Neuronal stem cell (in vitro differentiated cells): ENCODE data around the gene AGPAT1.

ENCODE experiments used
- DNase-seq: peaks from one replicate; pipeline ENCODE4 v3.0.0-alpha.2; 2013; ENCODE audit warnings: low spot score
- H2AFZ ChIP-seq: one replicate; pipeline ENCODE4 v1.6.1; 2013; ENCODE audit warnings: mild to moderate bottlenecking, low read length, inconsistent platforms
- H2AK5ac ChIP-seq: 2 replicates; pipeline ENCODE4 v1.6.1; 2013; ENCODE audit warnings: low read depth, mild to moderate bottlenecking, inconsistent platforms, low read length, moderate library complexity, mixed read lengths
- H2BK120ac ChIP-seq: 2 replicates; pipeline ENCODE4 v1.6.1; 2013; ENCODE audit warnings: low read depth, mild to moderate bottlenecking, inconsistent platforms, low read length, moderate library complexity, mixed read lengths
- H2BK12ac ChIP-seq: one replicate; pipeline ENCODE4 v1.6.1; 2013; ENCODE audit warnings: low read length, inconsistent platforms
- H2BK15ac ChIP-seq: 2 replicates; pipeline ENCODE4 v1.6.1; 2013; ENCODE audit warnings: mild to moderate bottlenecking, low read length, inconsistent platforms, mixed read lengths
- H2BK5ac ChIP-seq: one replicate; pipeline ENCODE4 v1.6.1; 2013; ENCODE audit warnings: inconsistent platforms, mild to moderate bottlenecking, low read length, moderate library complexity
- H3K14ac ChIP-seq: one replicate; pipeline ENCODE4 v1.6.1; 2013; ENCODE audit warnings: low read length, inconsistent platforms
- H3K18ac ChIP-seq: 2 replicates; pipeline ENCODE4 v1.6.1; 2013; ENCODE audit warnings: low read length, inconsistent platforms
- H3K23ac ChIP-seq: 2 replicates; pipeline ENCODE4 v1.6.1; 2013; ENCODE audit warnings: low read depth, mild to moderate bottlenecking, mixed read lengths, low read length, inconsistent platforms; ENCODE audit not compliant: poor library complexity
- H3K27ac ChIP-seq: replicated peaks from 3 replicates; pipeline ENCODE4 v1.5.1; 2013; ENCODE audit warnings: low read length, inconsistent platforms
- H3K27me3 ChIP-seq, 3 experiments: 2 replicates each; pipeline ENCODE4 v1.6.1; 2013; ENCODE audit warnings: low read length in 3 of 3, mild to moderate bottlenecking in 2 of 3, inconsistent platforms in 1 of 3, low read depth in 1 of 3, mixed read lengths in 1 of 3, moderate library complexity in 1 of 3; ENCODE audit not compliant: control insufficient read depth in 3 of 3, insufficient read depth in 3 of 3
- H3K36me3 ChIP-seq, 2 donors: replicated peaks in 1 of 2; 2 replicates each; pipeline ENCODE4 v1.6.1; 2013; ENCODE audit warnings: low read length in 2 of 2; ENCODE audit not compliant: control insufficient read depth in 2 of 2, insufficient read depth in 2 of 2
- H3K4ac ChIP-seq: 2 replicates; pipeline ENCODE4 v1.6.1; 2013; ENCODE audit warnings: inconsistent platforms, mild to moderate bottlenecking, low read length, moderate library complexity
- H3K4me1 ChIP-seq, 2 donors: 1 replicate in 1 of 2; 2 replicates in 1 of 2; pipeline ENCODE4 v1.6.1; 2013; ENCODE audit warnings: low read length in 2 of 2, low read depth in 1 of 2; ENCODE audit not compliant: control insufficient read depth in 2 of 2, insufficient read depth in 1 of 2
- H3K4me2 ChIP-seq: one replicate; pipeline ENCODE4 v1.6.1; 2013; ENCODE audit warnings: mild to moderate bottlenecking, low read length, inconsistent platforms; ENCODE audit not compliant: insufficient read depth, poor library complexity, severe bottlenecking
- H3K4me3 ChIP-seq, 2 donors: 2 replicates each; pipeline ENCODE4 v1.5.1; 2013; ENCODE audit warnings: low read length in 2 of 2, mild to moderate bottlenecking in 2 of 2, inconsistent platforms in 1 of 2, moderate library complexity in 1 of 2
- H3K79me1 ChIP-seq: one replicate; pipeline ENCODE4 v1.6.1; 2013; ENCODE audit warnings: low read depth, mild to moderate bottlenecking, inconsistent platforms, low read length, moderate library complexity
- H3K9ac ChIP-seq: one replicate; pipeline ENCODE4 v1.6.1; 2013; ENCODE audit warnings: mild to moderate bottlenecking, low read depth, low read length, inconsistent platforms; ENCODE audit not compliant: poor library complexity
- H3K9me3 ChIP-seq, 2 donors: replicated peaks in 1 of 2; 2 replicates each; pipeline versions ENCODE3 to v1.6.1; 2013; ENCODE audit warnings: low read length in 2 of 2, mild to moderate bottlenecking in 2 of 2, inconsistent platforms in 1 of 2, low read depth in 1 of 2, mixed read lengths in 1 of 2, moderate library complexity in 1 of 2; ENCODE audit not compliant: control insufficient read depth in 2 of 2, insufficient read depth in 1 of 2
- H4K8ac ChIP-seq: one replicate; pipeline ENCODE4 v1.6.1; 2013; ENCODE audit warnings: low read depth, mild to moderate bottlenecking, inconsistent platforms, low read length, moderate library complexity
- H4K91ac ChIP-seq: one replicate; pipeline ENCODE4 v1.6.1; 2013; ENCODE audit warnings: low read length, low read depth, mild to moderate bottlenecking, inconsistent platforms; ENCODE audit not compliant: poor library complexity
- WGBS, 2 donors: extraction: QIAGEN DNeasy Blood & Tissue Kit; methylation state at CpG; one replicate each; pipeline ENCODE4 v1.1.7; 2013; ENCODE audit warnings: missing lambda C conversion rate in 2 of 2, mixed read lengths in 1 of 2; ENCODE audit not compliant: insufficient read length in 2 of 2, insufficient replicate concordance in 1 of 2; ENCODE audit errors: extremely low coverage in 2 of 2; 5-methylcytosine and 5-hydroxymethylcytosine counted together

AGPAT1 gene

DNA sequence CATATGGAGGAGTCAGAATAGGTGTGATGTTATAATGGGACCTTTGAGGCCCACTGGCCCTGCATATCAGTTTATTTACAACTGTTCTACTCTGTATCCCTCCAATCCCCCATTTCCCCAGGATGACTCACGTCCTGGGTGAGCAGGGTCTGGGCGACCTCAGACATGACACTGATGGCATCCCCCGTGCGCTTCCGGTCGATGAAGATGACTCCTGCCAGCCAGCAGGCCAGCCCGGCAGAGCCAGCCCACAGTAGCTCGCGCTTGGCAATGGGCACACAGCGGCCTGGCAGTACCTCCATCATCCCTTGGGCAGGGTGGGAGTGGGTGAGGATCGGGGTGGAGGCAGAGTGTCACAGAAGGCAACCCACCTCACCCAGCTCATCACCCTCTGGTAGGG, 5.6 kb downstream of the AGPAT1 start:
- WGBS, 2 donors: no CpG with 5 or more reads among the region's 11 CpGs

DNA sequence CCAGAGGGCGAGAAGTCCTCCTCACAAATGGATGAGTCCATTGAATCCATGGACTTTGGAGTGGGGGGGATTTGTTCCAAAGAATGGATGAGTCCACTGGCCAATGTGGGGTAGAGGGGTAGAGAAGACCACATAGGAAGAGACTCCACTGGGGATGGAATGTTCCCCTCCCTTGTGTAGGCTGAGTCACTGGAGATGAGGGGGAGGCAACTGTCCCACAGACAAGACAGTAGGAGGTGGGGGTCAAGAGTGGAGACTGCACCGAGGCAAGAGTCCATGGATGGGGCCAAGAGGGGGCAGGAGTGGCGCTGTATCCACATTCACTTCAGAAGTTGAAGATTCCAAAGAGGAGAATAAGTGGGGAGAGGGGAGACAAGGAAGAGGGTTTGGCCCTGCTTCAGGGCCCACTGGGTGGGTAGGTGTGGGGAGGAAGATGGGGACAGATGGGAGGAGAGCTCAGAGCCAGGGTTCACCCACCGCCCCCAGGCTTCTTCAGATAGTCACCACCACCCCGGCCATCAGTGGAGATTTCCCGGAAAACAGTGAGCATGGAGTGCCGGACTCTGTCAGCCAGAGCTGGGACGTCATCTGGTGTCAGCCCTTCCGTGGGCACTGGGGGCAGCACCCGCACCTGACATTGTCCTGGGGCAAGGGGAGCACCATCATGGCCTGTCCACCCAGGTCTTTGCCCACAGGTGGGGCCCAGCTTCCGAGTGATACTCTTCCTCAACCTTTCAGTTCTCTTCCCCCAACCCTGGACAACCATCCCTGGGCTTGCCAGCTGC, 6.9 kb downstream of the AGPAT1 start:
- H3K23ac ChIP-seq: no peak overlapping the region
- H3K18ac ChIP-seq: no peak overlapping the region
- H4K8ac ChIP-seq: no peak overlapping the region
- H3K4me3 ChIP-seq: no peak overlapping the region
- H2BK12ac ChIP-seq: no peak overlapping the region
- H2AK5ac ChIP-seq: no peak overlapping the region
- H3K4me2 ChIP-seq: no peak overlapping the region
- H2BK15ac ChIP-seq: no peak overlapping the region
- no peak overlapping the region for H4K91ac ChIP-seq
- no peak overlapping the region for H3K14ac ChIP-seq
- no peaks in the 10 kb centered on the region for H3K9me3 ChIP-seq
- no peak overlapping the region for H3K9ac ChIP-seq
- H2BK5ac ChIP-seq: peak overlapping the region; percentile 1
- no peak overlapping the region for H2BK120ac ChIP-seq
- WGBS, 2 donors: no CpG with 5 or more reads among the region's 11 CpGs
- H3K4me1 ChIP-seq: peaks cover 0 to 23% of the 10 kb centered on the region in 2 donors
- DNase-seq: no peak
- H3K79me1 ChIP-seq: peaks cover 7% of the 10 kb centered on the region
- H2AFZ ChIP-seq: no peak overlapping the region
- no peak overlapping the region for H3K4ac ChIP-seq
- H3K36me3 ChIP-seq: peaks cover 39 to 78% of the 10 kb centered on the region in 2 donors
- no peaks in the 10 kb centered on the region for H3K27me3 ChIP-seq
- H3K27ac ChIP-seq: no peak overlapping the region

More for the DNA sequence above, 5.6 kb downstream of the AGPAT1 start:
- H3K27me3 ChIP-seq: no peaks in the 10 kb centered on the region
- peaks cover 39 to 77% of the 10 kb centered on the region in 2 donors for H3K36me3 ChIP-seq
- H3K9ac ChIP-seq: no peak overlapping the region
- no peak overlapping the region for H2BK15ac ChIP-seq
- no peak for DNase-seq
- H3K27ac ChIP-seq: no peak overlapping the region
- no peak overlapping the region for H3K4me2 ChIP-seq
- no peak overlapping the region for H3K14ac ChIP-seq
- no peak overlapping the region for H2BK120ac ChIP-seq
- H3K79me1 ChIP-seq: peaks cover 10% of the 10 kb centered on the region
- no peak overlapping the region for H2AK5ac ChIP-seq
- no peak overlapping the region for H2BK5ac ChIP-seq
- H2BK12ac ChIP-seq: no peak overlapping the region
- H2AFZ ChIP-seq: no peak overlapping the region
- H3K18ac ChIP-seq: no peak overlapping the region
- no peak overlapping the region for H4K91ac ChIP-seq
- no peak overlapping the region for H4K8ac ChIP-seq
- peaks cover 4 to 24% of the 10 kb centered on the region in 2 donors for H3K4me1 ChIP-seq
- no peak overlapping the region for H3K4ac ChIP-seq
- peak overlapping the region in 1 of 2 donors; percentile 22 for H3K4me3 ChIP-seq
- no peaks in the 10 kb centered on the region for H3K9me3 ChIP-seq
- H3K23ac ChIP-seq: no peak overlapping the region

DNA sequence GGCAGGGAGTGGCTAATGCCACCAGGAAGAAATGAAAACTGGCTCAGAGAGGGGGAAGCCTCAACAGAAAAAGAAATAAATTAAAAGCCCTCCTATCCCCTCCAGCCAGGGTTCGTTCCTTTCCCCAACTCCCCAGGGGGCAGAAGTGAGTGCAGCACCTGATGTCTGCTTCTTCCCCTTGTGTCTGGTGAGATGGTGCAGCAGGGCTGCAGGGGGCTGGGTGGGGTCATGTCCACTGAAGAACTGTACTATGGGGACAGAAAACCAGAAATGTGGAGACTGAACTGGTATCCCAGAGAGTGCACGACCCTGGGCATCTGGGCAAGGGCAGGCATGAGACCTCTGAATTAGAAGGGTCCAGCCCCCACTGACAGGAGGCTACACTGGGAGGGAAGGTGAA, 7.5 kb downstream of the AGPAT1 start:
- H2AFZ ChIP-seq: no peak overlapping the region
- no peak overlapping the region for H3K23ac ChIP-seq
- H2BK5ac ChIP-seq: no peak overlapping the region
- no peak overlapping the region for H2BK12ac ChIP-seq
- peaks cover 39 to 77% of the 10 kb centered on the region in 2 donors for H3K36me3 ChIP-seq
- H4K8ac ChIP-seq: no peak overlapping the region
- no peak overlapping the region for H3K4me3 ChIP-seq
- H3K18ac ChIP-seq: no peak overlapping the region
- no peak for DNase-seq
- no peaks in the 10 kb centered on the region for H3K9me3 ChIP-seq
- no peak overlapping the region for H3K14ac ChIP-seq
- no peak overlapping the region for H3K9ac ChIP-seq
- H2BK15ac ChIP-seq: no peak overlapping the region
- no peak overlapping the region for H2AK5ac ChIP-seq
- peaks cover 7% of the 10 kb centered on the region for H3K79me1 ChIP-seq
- H3K27me3 ChIP-seq: no peaks in the 10 kb centered on the region
- no CpG with 5 or more reads among the region's 2 CpGs for WGBS, 2 donors
- H4K91ac ChIP-seq: no peak overlapping the region
- H3K4ac ChIP-seq: no peak overlapping the region
- peak overlapping the region; percentile 59 for H3K27ac ChIP-seq
- H2BK120ac ChIP-seq: no peak overlapping the region
- H3K4me2 ChIP-seq: no peak overlapping the region
- H3K4me1 ChIP-seq: peaks cover 0 to 30% of the 10 kb centered on the region in 2 donors

DNA sequence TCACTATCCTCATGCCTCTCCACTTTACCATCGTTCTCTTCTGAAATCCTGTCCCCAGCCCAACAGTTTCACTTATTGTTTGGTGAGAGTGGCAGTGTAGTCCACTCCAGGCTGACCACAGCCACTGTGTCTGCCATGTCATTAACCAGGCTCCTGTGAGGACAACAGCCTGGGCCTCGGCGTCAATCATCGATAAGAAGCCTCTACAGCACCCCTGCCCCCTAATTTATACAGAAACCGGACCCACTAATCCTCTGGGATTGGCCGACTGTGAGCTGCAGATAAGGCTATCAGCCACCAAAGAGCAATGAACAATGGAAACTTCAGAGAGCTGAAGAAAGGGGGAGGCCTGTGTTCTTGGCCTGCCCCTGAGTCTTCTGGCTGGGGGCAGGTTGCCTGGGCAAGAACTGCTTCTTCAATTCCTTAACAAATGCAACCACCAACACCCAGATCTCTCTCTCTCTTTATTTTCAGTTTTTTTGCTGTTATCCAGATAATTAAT, 8.1 kb downstream of the AGPAT1 start:
- H3K4me3 ChIP-seq: no peak overlapping the region
- no peak overlapping the region for H3K9ac ChIP-seq
- H3K27ac ChIP-seq: peak overlapping the region; percentile 85

More for the DNA sequence above, 8.1 kb downstream of the AGPAT1 start:
- Histone ChIP-seq H3K23ac (peak overlapping the region; percentile 67), H3K18ac (no peak overlapping the region), H2BK12ac (no peak overlapping the region), H3K36me3 (peaks cover 40 to 82% of the 10 kb centered on the region in 2 donors), H2AFZ (no peak overlapping the region), H3K4me2 (peak overlapping the region; percentile 21), H2BK5ac (peak overlapping the region; percentile 43), H4K8ac (no peak overlapping the region), H2AK5ac (peak overlapping the region; percentile 61), H3K79me1 (peaks cover 7% of the 10 kb centered on the region), H3K14ac (no peak overlapping the region), H3K27me3 (no peaks in the 10 kb centered on the region), H2BK15ac (peak overlapping the region; percentile 45), H3K9me3 (no peaks in the 10 kb centered on the region), H3K4ac (no peak overlapping the region), H3K4me1 (peaks cover 0 to 32% of the 10 kb centered on the region in 2 donors), H2BK120ac (no peak overlapping the region), H4K91ac (no peak overlapping the region)
- WGBS, 2 donors: no CpG with 5 or more reads among the region's 6 CpGs
- no peak for DNase-seq
